GM15510 (cell line): Measurements from ENCODE around the gene PRG3.

Experiments
- POLR2A ChIP-seq: IDR thresholded peaks from 3 replicates; pipeline ENCODE4 v1.6.1; 2011; ENCODE audit warnings: borderline replicate concordance; ENCODE audit not compliant: insufficient read length; ENCODE audit errors: extremely low read depth

The PRG3 gene

DNA sequence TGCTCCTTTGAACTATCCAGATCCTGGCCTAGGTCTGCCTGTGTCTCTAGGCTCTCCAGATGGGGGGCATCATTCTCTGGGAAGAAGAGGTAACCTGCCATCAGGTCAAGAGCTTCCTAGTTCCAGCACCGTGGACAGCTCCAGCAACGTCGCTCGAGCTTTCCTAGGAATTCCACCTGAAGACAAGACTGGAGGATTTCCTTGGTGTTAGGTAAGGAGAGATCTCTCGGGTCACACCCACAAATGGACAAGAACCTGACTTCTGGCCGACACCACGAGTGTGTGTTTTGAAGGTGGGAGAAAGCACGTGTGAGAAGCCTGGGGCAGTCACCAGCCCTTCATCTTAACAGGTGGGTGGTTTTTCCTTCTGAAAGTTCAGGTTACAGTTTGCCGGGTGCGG, 1.2 kb downstream of the PRG3 start:
- no peak for TF ChIP-seq POLR2A

DNA sequence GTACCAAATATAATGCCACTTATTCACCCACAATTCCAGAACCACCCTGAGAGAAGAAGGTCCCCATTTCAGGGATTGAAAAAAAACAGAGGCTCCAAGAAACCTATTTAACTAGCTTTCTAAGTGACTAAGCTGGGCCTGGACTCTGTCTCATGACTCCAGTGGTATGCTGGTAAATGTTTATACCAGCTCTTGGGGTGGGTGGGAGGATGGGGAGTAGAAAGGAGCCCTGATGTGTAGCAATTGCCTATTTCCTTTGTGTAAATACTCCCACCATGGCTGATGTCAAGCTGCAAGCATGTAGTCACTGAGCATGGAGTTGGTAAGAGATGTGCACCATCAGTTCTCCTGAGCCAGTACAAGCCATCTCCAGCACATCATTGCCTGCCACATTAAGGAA, 2.8 kb downstream of the PRG3 start:
- no peak for TF ChIP-seq POLR2A

DNA sequence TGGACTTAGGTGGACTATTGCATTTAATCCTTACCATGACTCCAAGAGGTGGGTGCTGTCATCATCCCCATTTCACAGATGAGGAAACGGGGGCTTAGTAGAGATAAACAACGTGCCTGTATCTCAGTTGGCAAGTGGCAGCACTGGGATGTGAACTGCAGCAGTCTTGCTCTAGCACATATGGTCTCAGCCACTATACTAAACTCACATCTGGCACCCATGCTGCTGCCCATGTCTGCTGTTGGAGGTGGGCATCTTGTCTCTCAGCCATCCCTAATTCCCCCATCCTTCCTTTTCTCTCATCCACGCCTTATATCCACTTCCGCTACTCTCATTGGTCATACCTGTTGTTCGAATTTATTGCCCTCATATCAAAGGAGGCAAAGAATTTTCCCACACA, 3.8 kb downstream of the PRG3 start:
- TF ChIP-seq POLR2A: no peak

DNA sequence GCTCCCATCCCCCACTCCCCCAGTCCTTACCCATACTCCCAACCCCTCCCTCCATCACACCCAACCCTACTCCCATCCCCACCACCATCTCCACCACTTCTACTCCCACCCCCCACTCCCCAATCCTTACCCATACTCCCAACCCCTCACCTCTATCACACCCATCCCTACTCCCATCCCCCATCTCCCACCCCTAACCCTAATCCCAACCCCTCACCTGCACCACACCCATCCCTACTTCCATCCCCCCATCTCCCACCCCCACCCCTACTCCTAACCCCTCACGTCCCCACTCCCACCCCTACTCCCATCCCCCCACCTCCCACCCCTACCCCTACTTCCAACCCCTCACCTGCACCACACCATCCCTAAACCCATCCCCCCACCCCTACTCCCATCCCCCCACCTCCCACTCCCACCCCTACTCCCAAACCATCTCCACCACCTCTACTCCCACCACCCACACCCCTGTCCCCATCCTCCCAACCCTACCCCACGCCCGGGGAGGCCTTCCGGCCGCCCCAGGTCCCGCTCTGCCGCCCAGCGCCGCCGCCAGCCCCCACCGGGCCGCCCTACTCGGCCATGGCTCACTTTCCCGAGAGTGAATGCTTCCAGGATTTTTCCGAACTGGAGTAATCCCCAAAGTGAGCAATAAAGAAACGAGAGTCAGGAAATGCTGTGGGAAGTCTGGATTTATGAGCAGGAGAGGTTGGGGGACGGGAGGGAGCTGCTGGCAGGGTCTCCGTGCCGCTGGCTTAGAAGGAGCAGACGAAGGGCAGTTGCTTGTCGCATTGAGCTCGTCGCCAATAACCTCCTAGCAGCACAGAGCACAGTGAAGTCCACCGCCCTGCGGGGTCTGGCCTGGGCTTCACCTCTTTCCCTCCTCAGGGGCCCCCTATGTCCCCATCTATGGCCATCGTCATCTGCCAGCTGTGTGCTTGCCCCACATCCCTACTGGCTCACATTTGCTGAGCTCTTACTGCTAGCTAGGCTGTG, 4.6 kb downstream of the PRG3 start:
- TF ChIP-seq POLR2A: no peak

DNA sequence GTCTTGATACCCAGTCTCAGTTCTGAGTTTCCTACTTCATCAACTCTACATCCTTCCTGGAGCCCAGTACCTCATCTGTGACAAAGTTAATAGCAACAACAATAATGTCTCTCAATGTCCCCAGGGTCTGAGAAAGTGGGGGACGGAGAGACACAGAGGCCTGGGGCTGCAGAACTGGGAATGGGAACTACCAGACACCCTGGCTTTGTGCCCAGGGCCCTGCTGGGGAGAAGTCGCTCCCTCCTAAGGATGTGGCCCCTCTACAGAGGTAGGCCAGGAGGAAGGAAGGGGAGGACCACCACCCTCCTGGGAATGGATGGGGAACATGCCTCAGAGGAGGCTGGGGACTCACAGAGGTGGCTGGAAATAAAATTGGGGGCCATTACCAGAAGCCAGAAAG, 5.5 kb downstream of the PRG3 start:
- no peak for TF ChIP-seq POLR2A

DNA sequence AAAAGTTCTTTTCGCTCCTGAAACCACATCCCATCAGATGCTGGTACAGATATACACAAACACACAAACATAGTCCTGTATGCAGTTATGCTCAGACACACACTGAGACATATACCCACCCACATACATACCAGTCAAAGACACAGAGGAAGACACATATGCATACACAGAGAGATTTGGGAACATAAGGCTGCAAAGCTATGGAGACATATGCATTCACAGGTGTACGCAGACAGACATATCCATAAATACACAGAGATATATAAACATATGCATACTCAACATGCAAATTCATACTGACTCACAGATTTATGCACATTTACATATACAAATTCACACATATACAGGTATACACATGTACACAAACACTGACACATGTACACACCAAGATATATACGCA, 6.0 kb downstream of the PRG3 start:
- no peak for TF ChIP-seq POLR2A

DNA sequence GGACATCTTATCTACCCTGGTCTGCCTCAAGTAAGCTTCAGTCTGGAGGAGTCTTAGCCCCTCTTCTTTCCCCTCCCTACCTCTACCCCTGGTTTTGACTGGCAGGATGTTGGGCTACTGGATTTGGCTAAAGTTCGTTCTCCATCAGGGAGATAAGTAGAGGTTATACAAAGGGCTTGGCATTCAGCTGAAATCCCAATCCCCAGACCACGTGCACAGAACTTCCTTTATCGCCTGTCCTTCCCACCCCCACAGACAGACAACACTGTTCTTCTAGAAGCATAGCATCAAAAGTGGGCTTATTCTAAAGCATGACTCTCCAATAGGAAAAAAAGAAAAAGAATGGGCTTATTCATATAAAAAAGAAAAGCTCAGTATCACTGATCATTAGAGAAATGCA, 7.8 kb downstream of the PRG3 start:
- TF ChIP-seq POLR2A: no peak

DNA sequence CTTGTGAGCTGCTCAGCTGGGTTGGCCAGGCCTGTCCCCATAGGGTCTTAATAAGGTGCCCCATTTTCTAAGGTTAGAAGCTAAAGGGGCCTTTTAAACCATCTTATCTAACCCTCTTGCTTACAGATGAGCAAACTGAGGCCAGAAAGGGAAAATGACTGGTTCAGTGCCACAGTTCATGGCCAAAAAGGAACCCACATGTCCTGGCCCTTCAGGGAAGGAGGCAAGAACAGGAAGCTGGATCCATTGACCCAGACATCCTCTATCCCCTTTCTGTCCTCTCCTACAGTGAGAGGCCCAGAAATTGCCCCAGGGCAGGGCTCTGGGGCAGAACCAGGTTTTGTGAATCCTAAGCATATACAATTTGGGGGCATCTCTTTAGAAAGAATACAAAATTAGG, 10.0 kb downstream of the PRG3 start:
- no peak for TF ChIP-seq POLR2A

DNA sequence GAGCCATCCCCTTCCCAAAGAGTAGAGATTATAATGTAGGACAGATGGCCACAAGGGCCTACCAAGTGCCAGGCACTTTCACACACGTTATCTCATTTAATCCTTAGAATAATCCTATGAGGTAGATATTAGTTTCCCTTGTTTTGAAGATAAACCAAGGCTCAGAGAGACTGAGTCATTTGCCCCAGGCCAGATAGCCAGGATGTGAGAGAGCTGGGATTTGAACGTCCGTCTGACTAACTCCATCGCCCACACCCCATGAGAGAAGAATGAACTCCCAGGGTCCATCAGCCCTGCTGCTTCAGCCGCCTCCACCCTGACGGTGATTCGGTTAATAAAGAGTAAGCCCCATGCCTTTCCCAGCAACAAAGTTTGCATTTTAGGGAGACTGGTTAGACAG, 10.7 kb downstream of the PRG3 start:
- TF ChIP-seq POLR2A: no peak

DNA sequence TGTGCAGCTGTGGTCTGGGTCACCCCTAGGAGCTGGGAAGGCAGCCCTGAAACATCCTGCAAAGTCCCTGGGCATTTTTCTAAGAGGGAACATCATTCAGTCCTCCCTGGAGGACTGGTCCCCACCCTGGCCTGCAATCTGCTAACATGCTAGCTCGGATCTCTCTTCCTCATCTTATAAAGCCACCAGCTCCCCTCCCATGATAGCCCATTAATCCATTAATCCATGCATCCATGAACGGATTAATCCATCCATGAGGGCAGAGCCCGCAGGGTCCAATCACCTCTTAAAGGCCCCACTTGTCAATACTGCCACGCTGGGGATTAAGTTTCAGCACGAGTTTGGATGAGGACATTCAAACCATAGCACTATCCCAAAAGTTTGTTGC, 12.1 kb downstream of the PRG3 start:
- no peak for TF ChIP-seq POLR2A

DNA sequence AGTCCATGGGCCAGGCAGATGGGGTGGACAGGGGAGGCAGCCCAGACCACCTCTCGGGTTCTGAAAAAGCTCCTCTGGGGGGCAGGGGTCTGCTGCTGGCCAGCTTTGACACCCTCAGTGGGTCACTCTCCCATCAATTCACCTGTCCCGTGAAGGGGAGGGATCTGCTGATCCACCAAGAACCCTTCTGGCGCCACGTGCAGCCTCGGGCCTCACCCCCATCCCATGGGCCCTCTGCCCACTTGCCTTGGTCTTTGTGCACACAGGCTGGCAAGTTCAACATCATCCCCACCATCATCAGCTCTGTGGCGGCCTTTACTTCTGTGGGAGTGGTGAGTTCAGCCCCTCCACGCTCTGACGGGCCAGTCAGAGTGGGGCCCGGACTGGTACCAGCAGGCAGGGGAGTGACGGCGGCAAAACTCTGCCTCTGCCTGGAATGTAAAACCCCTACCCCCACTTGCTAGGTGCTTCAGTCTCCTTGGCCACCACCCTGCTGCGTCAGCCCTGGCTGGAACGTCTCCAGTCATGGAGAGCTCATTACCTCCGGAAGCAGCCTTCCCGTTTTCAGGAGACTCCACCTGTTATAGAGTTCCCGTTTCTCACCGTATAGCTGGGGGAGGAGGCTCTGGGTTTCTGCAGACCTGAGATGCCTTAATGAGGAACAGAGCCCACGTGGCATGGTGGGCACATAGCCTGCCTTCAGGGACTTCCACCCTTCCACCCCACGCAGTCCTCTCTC, 12.7 kb downstream of the PRG3 start:
- no peak for TF ChIP-seq POLR2A

DNA sequence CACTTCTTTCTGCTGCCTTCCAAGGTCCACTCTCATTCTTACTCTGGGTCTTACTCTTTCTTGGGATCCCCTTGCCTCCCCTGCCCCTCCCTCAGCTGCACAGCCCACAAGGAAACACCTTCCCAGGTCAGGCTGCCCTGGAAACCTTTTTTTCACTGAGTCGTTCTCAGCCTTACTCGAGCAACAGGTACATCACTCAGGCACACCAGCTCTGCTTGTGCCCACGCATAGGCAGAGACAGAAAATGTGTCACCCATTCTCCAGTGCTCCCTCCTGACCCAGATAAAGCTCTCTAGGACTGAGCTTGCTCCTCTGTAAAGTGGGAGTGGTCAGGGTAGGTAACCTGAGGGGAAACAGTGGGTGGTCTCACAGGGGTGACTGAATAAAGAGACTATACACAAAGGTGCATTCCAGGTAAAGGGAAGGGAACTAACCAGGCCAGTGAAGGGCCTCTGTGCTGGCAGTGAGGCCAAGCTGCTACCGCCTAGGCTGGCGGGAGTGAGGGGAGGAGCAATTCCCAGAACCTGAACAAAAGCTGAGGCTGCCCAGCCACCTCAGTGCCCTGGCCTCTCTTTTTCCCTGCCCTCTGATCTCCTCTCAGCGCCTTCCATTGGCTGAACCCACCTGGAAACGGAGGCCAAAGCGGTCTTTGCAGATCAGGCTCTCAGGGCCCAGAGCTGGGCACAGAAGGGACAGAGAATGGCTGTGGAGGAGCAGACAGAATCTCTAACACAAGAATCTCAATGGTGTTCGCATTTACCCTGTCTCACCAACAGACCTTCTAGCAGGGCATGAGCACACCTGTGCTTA, 15.9 kb downstream of the PRG3 start:
- TF ChIP-seq POLR2A: no peak

DNA sequence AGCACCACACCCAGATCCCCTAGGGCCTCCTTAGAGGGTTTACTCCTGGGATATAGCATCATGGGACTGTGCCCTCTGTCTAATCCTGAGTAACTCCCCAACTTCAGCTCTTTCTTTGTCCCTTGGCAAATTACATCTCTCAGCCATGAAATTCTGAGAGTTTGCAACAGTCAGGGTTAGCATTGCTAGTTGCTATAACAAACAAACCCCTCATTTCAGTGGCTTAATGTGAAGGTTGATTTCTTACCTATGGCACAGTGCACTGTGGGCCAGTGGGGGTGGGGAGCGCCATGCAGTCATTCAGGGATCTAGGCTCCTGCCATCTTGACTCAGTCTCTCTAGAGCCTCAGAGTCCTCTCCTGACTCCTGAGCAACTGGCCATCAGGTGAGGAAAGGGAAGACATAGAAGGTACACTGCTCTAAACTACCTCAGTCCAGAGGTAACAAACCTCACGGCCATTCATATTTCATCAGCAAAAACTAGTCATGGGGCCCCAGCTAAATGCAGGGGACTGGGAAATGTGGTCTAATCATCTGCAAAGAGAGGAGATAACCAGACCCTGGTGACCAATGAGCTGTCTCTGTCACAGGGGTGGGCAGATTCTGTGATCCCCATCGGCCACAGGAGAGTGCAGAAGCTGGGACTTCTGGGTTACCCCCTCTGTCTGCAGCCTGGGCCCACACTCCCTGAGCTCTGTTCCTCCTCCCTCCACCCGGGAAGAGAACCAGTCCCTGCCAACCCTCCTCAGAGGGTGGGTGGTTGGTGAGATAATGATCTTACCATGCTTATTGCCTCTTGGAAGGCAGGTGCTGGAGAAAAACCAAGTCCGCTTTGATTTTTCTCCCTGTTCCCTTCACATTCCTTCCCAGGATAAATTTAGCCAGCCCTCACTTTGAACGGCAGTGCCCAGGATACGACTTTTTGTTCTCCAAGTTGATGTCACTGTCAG, 17.5 kb downstream of the PRG3 start:
- TF ChIP-seq POLR2A: no peak

DNA sequence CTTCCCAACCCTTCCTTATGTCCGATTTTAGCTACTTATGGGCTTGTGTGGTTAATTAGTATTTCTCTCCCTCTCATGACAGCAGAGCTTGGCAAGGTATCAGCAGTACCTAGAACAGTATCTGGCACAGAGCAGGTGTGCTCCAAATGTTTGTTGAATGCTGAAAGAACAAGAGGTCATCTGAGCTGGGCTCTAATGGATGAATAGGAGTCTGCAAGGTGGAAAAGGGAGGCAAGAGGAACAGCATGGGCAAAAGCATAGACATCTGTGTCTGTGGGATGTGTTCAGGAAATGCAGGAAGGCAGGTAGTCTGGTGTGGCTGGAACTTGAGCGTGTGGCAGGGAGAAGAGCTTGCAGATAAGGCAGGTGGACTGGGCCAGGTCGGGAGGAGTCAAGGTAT, 19.0 kb downstream of the PRG3 start:
- no peak for TF ChIP-seq POLR2A
